ENCODE results near the gene PDE7B. TPM values are rescaled to one million over a fixed set of nuclear protein-coding genes. Genes with fewer than 3 reads are reported as not detected.

Gene PDE7B
- total and polyA plus RNA-seq, 9 of the 15 experiments (the other 6 are each of a cell fraction or from before 2014, with no cell fraction given) = 0.01 TPM; not detected in 8

GRCh38 chr6:136030131-136030530, 178.6 kb downstream of the PDE7B start:
- H3K9me1 ChIP-seq (ENCODE audit: control insufficient read depth, insufficient read depth, low read length) = no peaks in the 10 kb centered on the region
- no peak overlapping the region for H3K4me3 ChIP-seq
- no peaks in the 10 kb centered on the region for H4K20me1 ChIP-seq (replicated peaks; ENCODE audit: control insufficient read depth, insufficient read depth, low read length)
- WGBS (ENCODE audit: insufficient coverage, low coverage, missing lambda C conversion rate) = 1% methylated on average over 3 of the region's 3 CpGs
- H3K27me3 ChIP-seq (ENCODE audit: control insufficient read depth in 2 of 2, insufficient read depth in 2 of 2, low read length in 2 of 2) = peaks cover 0 to 8% of the 10 kb centered on the region in 2 experiments; a peak in 1 of 5 replicates
- DNase-seq (ENCODE audit: extremely low read depth in 1 of 4, low spot score in 3 of 4) (no peak), FAIRE-seq (no peak), ATAC-seq (no peak)
- in situ Hi-C loops (cut with MboI) (no loop called here), intact Hi-C loops (cut with micrococcal nuclease) (loop anchor here (5.0 kb wide), 1 partner anchor 197 kb away; no protein-coding TSS in a partner anchor)
- POLR2A ChIA-PET = no interaction called here
- H3K79me2 ChIP-seq (ENCODE audit: control insufficient read depth, insufficient read depth, low read length) = no peaks in the 10 kb centered on the region
- CTCF ChIA-PET (ENCODE audit: low intra/inter-chr PET ratio) = no interaction called here
- no peak overlapping the region for H2AFZ ChIP-seq (ENCODE audit: low read depth, low read length)
- no TSS peak for BruUV-seq (replicated peaks)
- H3K27ac ChIP-seq (ENCODE audit: extremely low read depth, low read depth, low read length) = no peak overlapping the region
- no peaks in the 10 kb centered on the region for H3K9me3 ChIP-seq (replicated peaks; ENCODE audit: control insufficient read depth, insufficient read depth, low read depth, low read length)
- H3K4me2 ChIP-seq (ENCODE audit: insufficient read depth, low read length) = no peak overlapping the region
- H3K4me1 ChIP-seq (replicated peaks in 1 of 2; ENCODE audit: control insufficient read depth in 2 of 2, insufficient read depth in 2 of 2, low read length in 2 of 2) = no peaks in the 10 kb centered on the region
- no peaks in the 10 kb centered on the region for H3K36me3 ChIP-seq (ENCODE audit: control insufficient read depth, insufficient read depth, low read length)
- no peak overlapping the region for H3K9ac ChIP-seq (ENCODE audit: insufficient read depth in 1 of 2, low read depth in 2 of 2, low read length in 2 of 2)
- TF ChIP-seq POLR2AphosphoS5 (IDR thresholded peaks at IDR 0.05; ENCODE audit: control insufficient read depth, insufficient read depth, low read depth, low read length) (no peak), SRF (CRISPR knock-in tag; IDR thresholded peaks at IDR 0.05) (no peak), MYNN (IDR thresholded peaks at IDR 0.05) (no peak), MYNN (CRISPR knock-in tag; IDR thresholded peaks at IDR 0.05) (no peak), RFX1 (IDR thresholded peaks at IDR 0.05) (no peak), DIDO1 (tag; IDR thresholded peaks at IDR 0.05; ENCODE audit: low read depth) (no peak), NR3C1 (CRISPR knock-in tag; IDR thresholded peaks at IDR 0.05) (no peak), TAF15 (IDR thresholded peaks at IDR 0.05; ENCODE audit: low read depth, low read length) (no peak), ILF3 (IDR thresholded peaks at IDR 0.05; ENCODE audit: borderline replicate concordance) (no peak), MAFF (IDR thresholded peaks at IDR 0.05; ENCODE audit: low read length) (no peak), SIRT6 (IDR thresholded peaks at IDR 0.05; ENCODE audit: low read depth, low read length) (no peak), TCF3 (CRISPR knock-in tag; IDR thresholded peaks at IDR 0.05) (no peak), CBFA2T2 (conservative IDR thresholded peaks at IDR 0.05) (no peak), ZNF384 (IDR thresholded peaks at IDR 0.05; ENCODE audit: low read depth, low read length) (no peak)
- TF ChIP-seq, protein P1, sequence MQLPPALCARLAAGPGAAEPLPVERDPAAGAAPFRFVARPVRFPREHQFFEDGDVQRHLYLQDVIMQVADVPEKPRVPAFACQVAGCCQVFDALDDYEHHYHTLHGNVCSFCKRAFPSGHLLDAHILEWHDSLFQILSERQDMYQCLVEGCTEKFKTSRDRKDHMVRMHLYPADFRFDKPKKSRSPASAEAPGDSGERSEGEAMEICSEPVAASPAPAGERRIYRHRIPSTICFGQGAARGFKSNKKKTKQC (CRISPR knock-in tag; IDR thresholded peaks at IDR 0.05) = no peak
- TF ChIP-seq, protein P2, sequence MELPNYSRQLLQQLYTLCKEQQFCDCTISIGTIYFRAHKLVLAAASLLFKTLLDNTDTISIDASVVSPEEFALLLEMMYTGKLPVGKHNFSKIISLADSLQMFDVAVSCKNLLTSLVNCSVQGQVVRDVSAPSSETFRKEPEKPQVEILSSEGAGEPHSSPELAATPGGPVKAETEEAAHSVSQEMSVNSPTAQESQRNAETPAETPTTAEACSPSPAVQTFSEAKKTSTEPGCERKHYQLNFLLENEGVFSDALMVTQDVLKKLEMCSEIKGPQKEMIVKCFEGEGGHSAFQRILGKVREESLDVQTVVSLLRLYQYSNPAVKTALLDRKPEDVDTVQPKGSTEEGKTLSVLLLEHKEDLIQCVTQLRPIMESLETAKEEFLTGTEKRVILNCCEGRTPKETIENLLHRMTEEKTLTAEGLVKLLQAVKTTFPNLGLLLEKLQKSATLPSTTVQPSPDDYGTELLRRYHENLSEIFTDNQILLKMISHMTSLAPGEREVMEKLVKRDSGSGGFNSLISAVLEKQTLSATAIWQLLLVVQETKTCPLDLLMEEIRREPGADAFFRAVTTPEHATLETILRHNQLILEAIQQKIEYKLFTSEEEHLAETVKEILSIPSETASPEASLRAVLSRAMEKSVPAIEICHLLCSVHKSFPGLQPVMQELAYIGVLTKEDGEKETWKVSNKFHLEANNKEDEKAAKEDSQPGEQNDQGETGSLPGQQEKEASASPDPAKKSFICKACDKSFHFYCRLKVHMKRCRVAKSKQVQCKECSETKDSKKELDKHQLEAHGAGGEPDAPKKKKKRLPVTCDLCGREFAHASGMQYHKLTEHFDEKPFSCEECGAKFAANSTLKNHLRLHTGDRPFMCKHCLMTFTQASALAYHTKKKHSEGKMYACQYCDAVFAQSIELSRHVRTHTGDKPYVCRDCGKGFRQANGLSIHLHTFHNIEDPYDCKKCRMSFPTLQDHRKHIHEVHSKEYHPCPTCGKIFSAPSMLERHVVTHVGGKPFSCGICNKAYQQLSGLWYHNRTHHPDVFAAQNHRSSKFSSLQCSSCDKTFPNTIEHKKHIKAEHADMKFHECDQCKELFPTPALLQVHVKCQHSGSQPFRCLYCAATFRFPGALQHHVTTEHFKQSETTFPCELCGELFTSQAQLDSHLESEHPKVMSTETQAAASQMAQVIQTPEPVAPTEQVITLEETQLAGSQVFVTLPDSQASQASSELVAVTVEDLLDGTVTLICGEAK (IDR thresholded peaks at IDR 0.05) = no peak
- TF ChIP-seq, protein P2 (CRISPR knock-in tag; IDR thresholded peaks at IDR 0.05) = no peak
